Measurements from ENCODE around the gene DNAAF3.

Gene DNAAF3

DNA sequence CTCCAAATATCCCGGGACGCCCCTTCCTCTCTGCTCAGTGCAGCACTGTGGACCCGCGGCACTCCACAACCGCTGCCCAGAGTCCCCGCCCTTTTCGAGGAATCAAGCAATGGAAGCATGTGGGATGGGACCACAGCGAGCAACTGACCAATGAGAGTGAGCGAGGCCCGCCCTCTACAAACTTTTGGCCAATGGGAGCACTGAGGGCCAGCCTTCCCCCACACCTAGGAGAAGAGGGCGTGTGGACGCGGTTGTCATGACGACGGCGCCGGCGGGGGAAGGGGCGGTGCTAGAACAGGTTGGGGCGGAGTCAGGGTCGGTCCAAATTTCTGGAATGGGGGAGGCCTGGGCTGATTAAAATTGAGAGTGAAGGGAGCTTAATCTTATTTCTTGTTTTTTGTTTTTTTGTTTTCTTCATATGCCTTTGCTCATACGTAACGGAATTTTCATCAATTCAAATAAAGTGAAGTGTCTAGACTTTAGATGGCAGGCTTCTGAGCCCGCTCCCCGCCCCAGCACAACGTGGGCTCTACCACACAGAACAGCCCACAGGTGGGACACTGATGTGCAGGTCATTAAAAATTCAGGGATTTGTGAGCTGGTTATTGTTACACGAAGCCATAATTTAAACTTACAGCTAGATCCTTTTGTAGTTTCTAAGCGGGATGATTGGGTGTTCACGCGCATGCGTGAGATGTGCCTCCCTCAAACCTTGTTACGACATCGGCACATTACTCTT is at the start of gene DNAAF3:
TSS of gene DNAAF3 (minus strand) at position 84 of the 739 bp plus-strand sequence. CDS start 200 bp downstream, outside the sequence.
- H3K4me3 ChIP-seq (ENCODE audit: low read length), result peak within 1 kb of the TSS; percentile 69
- TF ChIP-seq, protein P1, sequence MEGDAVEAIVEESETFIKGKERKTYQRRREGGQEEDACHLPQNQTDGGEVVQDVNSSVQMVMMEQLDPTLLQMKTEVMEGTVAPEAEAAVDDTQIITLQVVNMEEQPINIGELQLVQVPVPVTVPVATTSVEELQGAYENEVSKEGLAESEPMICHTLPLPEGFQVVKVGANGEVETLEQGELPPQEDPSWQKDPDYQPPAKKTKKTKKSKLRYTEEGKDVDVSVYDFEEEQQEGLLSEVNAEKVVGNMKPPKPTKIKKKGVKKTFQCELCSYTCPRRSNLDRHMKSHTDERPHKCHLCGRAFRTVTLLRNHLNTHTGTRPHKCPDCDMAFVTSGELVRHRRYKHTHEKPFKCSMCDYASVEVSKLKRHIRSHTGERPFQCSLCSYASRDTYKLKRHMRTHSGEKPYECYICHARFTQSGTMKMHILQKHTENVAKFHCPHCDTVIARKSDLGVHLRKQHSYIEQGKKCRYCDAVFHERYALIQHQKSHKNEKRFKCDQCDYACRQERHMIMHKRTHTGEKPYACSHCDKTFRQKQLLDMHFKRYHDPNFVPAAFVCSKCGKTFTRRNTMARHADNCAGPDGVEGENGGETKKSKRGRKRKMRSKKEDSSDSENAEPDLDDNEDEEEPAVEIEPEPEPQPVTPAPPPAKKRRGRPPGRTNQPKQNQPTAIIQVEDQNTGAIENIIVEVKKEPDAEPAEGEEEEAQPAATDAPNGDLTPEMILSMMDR (conservative IDR thresholded peaks at IDR 0.05; ENCODE audit: low read depth, low read length), result no peak
- DNase-seq (ENCODE audit: low read depth), result peak; percentile 95

DNA sequence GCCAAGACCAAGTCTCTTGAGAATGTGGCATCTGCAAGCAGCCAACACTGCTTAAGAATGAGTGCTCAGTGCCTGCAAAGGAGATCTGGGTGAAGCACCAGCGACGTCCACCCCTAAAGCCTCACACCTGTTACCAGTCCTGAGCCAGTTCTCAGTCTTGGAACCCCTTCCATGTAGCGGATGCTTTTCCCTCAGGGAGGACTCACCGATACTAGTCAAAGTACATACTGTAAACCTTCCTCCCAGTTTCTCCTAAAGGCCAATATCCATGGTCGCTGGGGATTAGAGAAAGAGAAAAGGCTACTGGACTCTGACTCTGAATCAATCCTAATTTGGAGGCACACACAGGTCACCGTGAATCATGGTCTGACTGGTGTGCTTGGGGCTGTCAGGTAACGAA is 47.1 kb upstream of the DNAAF3 start:
- TF ChIP-seq, protein P1 (conservative IDR thresholded peaks at IDR 0.05; ENCODE audit: low read depth, low read length), result no peak
- no peak for DNase-seq (ENCODE audit: low read depth)
- no peak overlapping the region for H3K4me3 ChIP-seq (ENCODE audit: low read length)

DNA sequence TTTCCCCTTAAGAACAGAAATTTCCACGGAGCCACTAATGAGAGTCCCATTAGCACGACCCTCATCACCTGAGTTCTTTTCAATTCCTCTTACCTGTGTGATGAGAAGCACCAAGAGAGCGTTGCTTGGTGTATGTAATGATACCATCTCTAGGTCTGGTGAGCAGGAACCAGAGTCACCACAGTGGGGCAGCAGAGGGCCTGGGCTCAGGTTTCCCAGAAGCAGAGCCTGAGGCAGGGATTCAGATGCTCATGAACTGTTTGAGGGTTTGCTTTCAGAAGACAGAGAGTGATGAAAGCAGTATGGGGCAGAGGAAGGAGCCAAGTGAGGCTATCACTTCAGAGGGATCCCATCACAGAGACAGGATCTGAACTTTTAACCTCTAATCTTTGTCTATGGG is 46.0 kb upstream of the DNAAF3 start:
- TF ChIP-seq, protein P1 (conservative IDR thresholded peaks at IDR 0.05; ENCODE audit: low read depth, low read length), result peak; percentile 27
- DNase-seq (ENCODE audit: low read depth), result no peak
- no peak overlapping the region for H3K4me3 ChIP-seq (ENCODE audit: low read length)

DNA sequence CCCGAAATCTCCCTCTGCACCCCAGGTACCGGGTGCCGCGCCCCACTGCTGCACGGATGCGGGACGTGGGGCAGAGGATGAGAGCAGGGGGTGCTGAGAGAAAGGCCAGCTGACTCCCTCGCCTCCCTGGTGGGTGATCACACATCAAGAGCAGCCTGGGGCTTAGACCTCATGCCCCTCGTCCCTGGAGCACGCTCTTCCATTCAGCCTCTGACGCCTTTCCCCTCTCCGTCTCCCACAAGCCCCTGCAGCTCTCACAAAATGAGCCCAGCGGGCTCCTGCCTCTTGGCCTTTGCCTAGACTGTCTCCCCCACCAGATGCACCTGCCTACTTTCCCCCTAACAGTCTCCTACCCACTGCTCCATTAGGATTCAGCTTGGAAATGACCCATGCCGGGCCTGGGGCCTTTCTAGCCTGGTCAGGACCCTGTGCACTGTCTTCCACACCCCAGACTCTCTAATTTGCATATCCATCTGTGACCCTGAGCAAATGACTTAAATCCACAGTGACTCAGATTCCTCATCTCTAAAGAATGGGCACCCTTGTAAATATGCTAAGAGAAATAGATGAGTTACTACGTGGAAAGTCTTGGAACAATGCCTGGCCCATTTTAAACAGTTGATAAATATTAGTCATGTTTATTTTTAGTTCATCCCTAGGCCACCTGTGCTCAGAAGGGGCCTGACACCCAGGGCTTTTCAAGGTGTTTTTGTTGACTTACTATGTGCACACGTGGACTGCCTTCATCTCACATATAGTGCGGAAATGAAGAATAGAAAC is 43.5 kb upstream of the DNAAF3 start:
- TF ChIP-seq, protein P1 (conservative IDR thresholded peaks at IDR 0.05; ENCODE audit: low read depth, low read length), result no peak
- DNase-seq (ENCODE audit: low read depth), result peak; percentile 91
- no peak overlapping the region for H3K4me3 ChIP-seq (ENCODE audit: low read length)

DNA sequence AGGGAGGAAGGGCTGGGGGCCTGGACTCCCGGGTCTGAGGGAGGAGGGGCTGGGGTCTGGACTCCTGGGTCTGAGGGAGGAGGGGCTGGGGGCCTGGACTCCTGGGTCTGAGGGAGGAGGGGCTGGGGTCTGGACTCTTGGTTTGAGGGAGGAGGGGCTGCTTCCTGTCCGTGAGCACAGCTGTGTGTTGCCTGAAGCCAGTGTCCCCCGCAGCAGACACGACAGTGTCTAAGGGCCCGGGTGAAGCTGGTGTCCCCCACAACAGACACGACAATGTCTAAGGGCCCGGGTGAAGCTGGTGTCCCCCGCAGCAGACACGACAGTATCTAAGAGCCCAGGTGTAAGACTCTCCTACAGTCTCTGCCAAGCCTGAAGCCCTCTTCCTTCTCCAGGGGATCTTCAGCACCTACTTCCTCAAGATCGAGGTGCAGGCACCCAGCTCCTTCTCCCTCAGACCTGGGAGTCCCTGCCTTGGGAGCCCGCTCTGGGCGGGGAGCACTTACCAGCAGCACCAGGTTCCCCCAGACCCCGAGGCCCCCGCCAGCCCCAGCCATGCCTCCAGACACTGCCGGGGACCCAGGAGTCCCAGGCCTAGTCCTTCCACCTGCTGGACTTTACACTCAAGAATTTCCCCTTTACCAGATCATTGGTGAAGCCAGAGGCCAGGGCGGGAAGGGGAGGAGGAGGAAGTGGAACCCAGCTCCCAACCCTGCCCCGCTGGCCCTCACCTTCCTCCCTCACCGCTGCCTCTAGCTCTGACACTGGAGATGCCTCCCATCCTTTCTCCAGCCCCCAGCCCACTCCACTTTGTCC is 42.7 kb upstream of the DNAAF3 start, which contains the start of gene PTPRH:
TSS of gene PTPRH (minus strand) at position 622 of the 813 bp plus-strand sequence. CDS start at position 554, 68 bp downstream.
- H3K4me3 ChIP-seq (ENCODE audit: low read length), result no peak within 1 kb of the TSS
- TF ChIP-seq, protein P1 (conservative IDR thresholded peaks at IDR 0.05; ENCODE audit: low read depth, low read length), result no peak
- DNase-seq (ENCODE audit: low read depth), result no peak

DNA sequence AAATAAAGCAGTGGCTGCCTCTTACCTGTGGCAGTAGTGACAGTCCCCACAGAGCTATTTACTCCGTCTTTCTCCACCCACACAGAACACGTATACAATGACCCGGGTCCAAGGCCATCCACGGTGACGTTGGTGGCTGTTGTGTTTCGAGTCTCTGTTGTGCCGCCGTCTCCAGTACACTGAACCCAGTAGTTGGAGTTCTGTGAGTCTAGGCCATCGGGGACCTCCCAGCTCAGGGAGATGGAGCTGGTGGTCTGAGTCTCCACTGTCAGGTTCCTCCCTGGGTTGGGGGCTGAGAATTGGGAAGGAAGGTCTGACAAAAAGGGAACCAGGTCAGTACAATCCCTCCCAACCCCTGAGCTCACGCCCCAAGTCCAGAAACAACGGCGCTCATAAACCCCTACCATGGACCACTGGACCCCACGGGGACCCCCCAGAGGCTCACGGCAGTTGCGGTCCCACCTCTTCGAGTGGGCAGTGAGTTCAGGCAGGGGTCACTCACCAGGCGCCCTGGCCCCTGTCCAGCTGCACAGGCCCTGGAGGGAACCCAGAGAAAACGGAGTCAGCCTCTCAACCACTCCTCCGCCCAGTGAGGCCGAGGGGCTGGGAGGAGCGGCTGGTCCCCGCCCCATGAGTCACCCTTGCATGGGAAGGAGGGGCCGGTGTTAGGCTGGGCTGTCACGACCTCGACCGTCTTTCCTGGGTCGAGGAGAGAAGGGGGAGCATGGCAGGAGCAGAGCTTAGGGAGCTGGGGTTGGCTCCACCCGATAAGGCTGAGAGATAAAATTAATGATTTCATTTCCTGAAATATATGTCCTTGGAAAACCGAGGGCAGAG is 40.5 kb upstream of the DNAAF3 start:
- TF ChIP-seq, protein P1 (conservative IDR thresholded peaks at IDR 0.05; ENCODE audit: low read depth, low read length), result no peak
- peak; percentile 89 for DNase-seq (ENCODE audit: low read depth)
- peak overlapping the region; percentile 44 for H3K4me3 ChIP-seq (ENCODE audit: low read length)

Data from retinal pigment epithelial cell (primary cell).